Keratinocyte (primary cell): ENCODE data around the gene AKR1C2. TPM values are rescaled to one million over a fixed set of nuclear protein-coding genes. Genes with fewer than 3 reads are reported as not detected.
A peak's percentile ranks its signal among the peaks of the same experiment; 100 is the strongest.

Experiments
- DNase-seq: peaks from one replicate; pipeline ENCODE4 v3.0.0-alpha.2; 2011; ENCODE audit warnings: low read depth, missing footprints, low spot score
- FAIRE-seq: peaks from 2 replicates; lab custom pipeline; 2011; peaks lifted over from hg19 to GRCh38; lab: Jason Lieb, UNC
- H2AFZ ChIP-seq: 2 replicates; pipeline ENCODE4 v1.6.0; 2012; ENCODE audit warnings: low read length, control low read depth, inconsistent platforms; ENCODE audit not compliant: control insufficient read depth
- H3K27ac ChIP-seq: 2 replicates; pipeline ENCODE4 v1.5.1; 2011; ENCODE audit warnings: low read length; ENCODE audit not compliant: control insufficient read depth, insufficient read depth
- H3K27me3 ChIP-seq: 3 replicates; pipeline ENCODE4 v1.6.0; 2011; ENCODE audit warnings: low read length; ENCODE audit not compliant: control insufficient read depth, insufficient read depth; ENCODE audit errors: extremely low read depth
- H3K36me3 ChIP-seq, 2 experiments: 2 replicates in 1 of 2; 3 replicates in 1 of 2; pipeline ENCODE4 v1.5.1; 2011; ENCODE audit warnings: low read length in 2 of 2, mild to moderate bottlenecking in 1 of 2; ENCODE audit not compliant: control insufficient read depth in 2 of 2, insufficient read depth in 2 of 2; ENCODE audit errors: extremely low read depth in 1 of 2
- H3K4me1 ChIP-seq: 3 replicates; pipeline ENCODE4 v1.5.1; 2011; ENCODE audit warnings: low read length; ENCODE audit not compliant: control insufficient read depth, insufficient read depth; ENCODE audit errors: extremely low read depth
- H3K4me2 ChIP-seq: 3 replicates; pipeline ENCODE4 v1.6.0; 2011; ENCODE audit warnings: low read depth, low read length; ENCODE audit not compliant: control insufficient read depth, insufficient read depth; ENCODE audit errors: extremely low read depth
- H3K4me3 ChIP-seq, 3 experiments: fragments of 200-600 bp in 1 of 3; sonication (generic) in 1 of 3; 2 replicates in 2 of 3; 3 replicates in 1 of 3; pipeline ENCODE4 v1.5.1; 2011 to 2016; ENCODE audit warnings: low read length in 3 of 3, mild to moderate bottlenecking in 3 of 3, control low read depth in 2 of 3, inconsistent platforms in 1 of 3, low read depth in 1 of 3, mixed read lengths in 1 of 3, mixed run types in 1 of 3, moderate library complexity in 1 of 3; ENCODE audit not compliant: control insufficient read depth in 2 of 3, insufficient read depth in 2 of 3; ENCODE audit errors: extremely low read depth in 1 of 3
- H3K79me2 ChIP-seq: 2 replicates; pipeline ENCODE4 v1.6.0; 2012; ENCODE audit warnings: low read length; ENCODE audit not compliant: control insufficient read depth, insufficient read depth
- H3K9ac ChIP-seq: 3 replicates; pipeline ENCODE4 v1.6.0; 2011; ENCODE audit warnings: low read length; ENCODE audit not compliant: control insufficient read depth, insufficient read depth; ENCODE audit errors: extremely low read depth
- H3K9me1 ChIP-seq: 3 replicates; pipeline ENCODE4 v1.6.0; 2011; ENCODE audit warnings: low read length; ENCODE audit not compliant: control insufficient read depth, insufficient read depth; ENCODE audit errors: extremely low read depth
- H3K9me3 ChIP-seq: 2 replicates; pipeline ENCODE4 v1.5.1; 2012; ENCODE audit warnings: low read depth, low read length; ENCODE audit not compliant: control insufficient read depth
- H4K20me1 ChIP-seq: 3 replicates; pipeline ENCODE4 v1.6.0; 2011; ENCODE audit warnings: low read length; ENCODE audit not compliant: control insufficient read depth, insufficient read depth; ENCODE audit errors: extremely low read depth
- CTCF ChIP-seq, 3 experiments: IDR thresholded peaks in 1 of 3; conservative IDR thresholded peaks in 1 of 3; optimal IDR thresholded peaks in 1 of 3; 2 replicates in 2 of 3; 3 replicates in 1 of 3; pipeline versions ENCODE3 to v1.5.1; 2011; ENCODE audit warnings: low read length in 3 of 3, mild to moderate bottlenecking in 3 of 3, moderate library complexity in 2 of 3, control low read depth in 1 of 3, inconsistent platforms in 1 of 3; ENCODE audit not compliant: insufficient read depth in 2 of 3; ENCODE audit errors: extremely low read depth in 1 of 3
- EZH2 ChIP-seq: IDR thresholded peaks from one replicate; pipeline ENCODE4 v1.6.1; 2012; ENCODE audit warnings: inconsistent platforms, mild to moderate bottlenecking, low read length, moderate library complexity
- dilution Hi-C: fragments of 300-500 bp; cut with MboI; formaldehyde crosslinking; loops from one replicate; pipeline ENCODE4 v1.7.0; 2020; ENCODE audit warnings: low sequenced_read_pairs; ENCODE audit not compliant: extremely low pct_ligation_motif_present
- polyA plus RNA-seq, 5 experiments: library from polyadenylated mRNA; depleted of rRNA in 3 of 5; stranded (reverse) in 3 of 5; stranded (forward) in 1 of 5; unstranded in 1 of 5; fragments of >200 nt; gene quantifications; 1 replicate in 1 of 5; 2 replicates in 3 of 5; 3 replicates in 1 of 5; pipeline versions ENCODE4 v1.2.1 to v1.2.3, GENCODE V29; 2011 to 2012; ENCODE audit warnings: missing spikeins in 2 of 5, low read depth in 1 of 5, low replicate concordance in 1 of 5

AKR1C2 gene
- polyA plus RNA-seq, 1 donor (not counting 4 experiments of a cell fraction or from before 2014, with no cell fraction given) = 66.0 TPM

GRCh38 chr10:5041471-5042023 lies 37.9 kb upstream of the AKR1C2 start:
- H3K9me3 ChIP-seq = no peaks in the 10 kb centered on the region
- no peaks in the 10 kb centered on the region for H3K79me2 ChIP-seq
- peak overlapping the region; percentile 87 for H3K4me2 ChIP-seq
- H3K4me1 ChIP-seq = peaks cover 9% of the 10 kb centered on the region
- H3K4me3 ChIP-seq = peak overlapping the region in 2 of 3 experiments; percentile 14 to 29
- no peak overlapping the region for H3K27ac ChIP-seq
- H3K36me3 ChIP-seq = no peaks in the 10 kb centered on the region
- no peaks in the 10 kb centered on the region for H3K9me1 ChIP-seq
- dilution Hi-C loops = no loop called here
- DNase-seq = no peak
- no peak overlapping the region for H3K9ac ChIP-seq
- peak overlapping the region; percentile 91 for H2AFZ ChIP-seq
- no peaks in the 10 kb centered on the region for H3K27me3 ChIP-seq
- no peak for FAIRE-seq
- TF ChIP-seq EZH2 (no peak), CTCF (optimal IDR thresholded peaks at IDR 0.05 in 1 of 3, IDR thresholded peaks at IDR 0.05 in 1 of 3, conservative IDR thresholded peaks at IDR 0.05 in 1 of 3; ENCODE audit: extremely low read depth in 1 of 3, insufficient read depth in 2 of 3, low read length in 3 of 3) (no peak)
- no peaks in the 10 kb centered on the region for H4K20me1 ChIP-seq

- FAIRE-seq = no peak
- peak overlapping the region; percentile 87 for H3K4me2 ChIP-seq
- H3K36me3 ChIP-seq = no peaks in the 10 kb centered on the region
- H3K4me3 ChIP-seq = peak overlapping the region in 1 of 3 experiments; percentile 29
- H3K79me2 ChIP-seq = no peaks in the 10 kb centered on the region
- H3K9ac ChIP-seq = no peak overlapping the region
- H3K4me1 ChIP-seq = peaks cover 9% of the 10 kb centered on the region
- dilution Hi-C loops = no loop called here
- H3K9me3 ChIP-seq = no peaks in the 10 kb centered on the region
- H2AFZ ChIP-seq = peak overlapping the region; percentile 91
- H3K9me1 ChIP-seq = no peaks in the 10 kb centered on the region
- TF ChIP-seq EZH2 (no peak), CTCF (optimal IDR thresholded peaks at IDR 0.05 in 1 of 3, IDR thresholded peaks at IDR 0.05 in 1 of 3, conservative IDR thresholded peaks at IDR 0.05 in 1 of 3; ENCODE audit: extremely low read depth in 1 of 3, insufficient read depth in 2 of 3, low read length in 3 of 3) (no peak)
- H3K27ac ChIP-seq = no peak overlapping the region
- no peak for DNase-seq
- H4K20me1 ChIP-seq = no peaks in the 10 kb centered on the region
- H3K27me3 ChIP-seq = no peaks in the 10 kb centered on the region
These were observed 37.3 kb upstream of the AKR1C2 start for GRCh38 chr10:5040781-5041470.
